ENCODE data around the gene SGMS1.
"Not testable (repeated sequence)": the region's sequence is repeated elsewhere in the genome, so short reads cannot be mapped to it uniquely, and the experiment has no call there.

Gene SGMS1

GRCh38 chr10:50506861-50507573 is 116.7 kb downstream of the SGMS1 start:
- in situ Hi-C loops (cut with MboI; ENCODE audit: low sequenced_read_pairs, unreplicated experiment): loop anchor here (10.0 kb wide), 1 partner anchor 52 kb away; no protein-coding TSS in a partner anchor
- TF ChIP-seq CTCF (IDR thresholded peaks at IDR 0.05; ENCODE audit: borderline replicate concordance, control extremely low read depth, extremely low read depth, insufficient read depth, missing control alignments): no peak
- no peak for DNase-seq (ENCODE audit: low spot score)

- TF ChIP-seq CTCF (IDR thresholded peaks at IDR 0.05; ENCODE audit: borderline replicate concordance, control extremely low read depth, extremely low read depth, insufficient read depth, missing control alignments): no peak
- no peak for DNase-seq (ENCODE audit: low spot score)
- in situ Hi-C loops (cut with MboI; ENCODE audit: low sequenced_read_pairs, unreplicated experiment): loop anchor here (10.0 kb wide), 1 partner anchor 50 kb away; no protein-coding TSS in a partner anchor
Observed at GRCh38 chr10:50504389-50504788, 119.4 kb downstream of the SGMS1 start.

GRCh38 chr10:50503661-50504320 is 120.0 kb downstream of the SGMS1 start:
- no peak for TF ChIP-seq CTCF (IDR thresholded peaks at IDR 0.05; ENCODE audit: borderline replicate concordance, control extremely low read depth, extremely low read depth, insufficient read depth, missing control alignments)
- in situ Hi-C loops (cut with MboI; ENCODE audit: low sequenced_read_pairs, unreplicated experiment): loop anchor here (10.0 kb wide), 1 partner anchor 49 kb away; no protein-coding TSS in a partner anchor
- no peak for DNase-seq (ENCODE audit: low spot score)

- in situ Hi-C loops (cut with MboI; ENCODE audit: low sequenced_read_pairs, unreplicated experiment): loop anchor here (10.0 kb wide), 1 partner anchor 48 kb away; no protein-coding TSS in a partner anchor
- DNase-seq (ENCODE audit: low spot score): not testable (repeated sequence)
Observed at GRCh38 chr10:50503156-50503555, 120.6 kb downstream of the SGMS1 start.

GRCh38 chr10:50501924-50502452 is 121.8 kb downstream of the SGMS1 start:
- in situ Hi-C loops (cut with MboI; ENCODE audit: low sequenced_read_pairs, unreplicated experiment): loop anchor here (10.0 kb wide), 1 partner anchor 47 kb away; no protein-coding TSS in a partner anchor

GRCh38 chr10:50501478-50501877 is 122.3 kb downstream of the SGMS1 start:
- in situ Hi-C loops (cut with MboI; ENCODE audit: low sequenced_read_pairs, unreplicated experiment): loop anchor here (10.0 kb wide), 1 partner anchor 47 kb away; no protein-coding TSS in a partner anchor
- DNase-seq (ENCODE audit: low spot score): no peak
- TF ChIP-seq CTCF (IDR thresholded peaks at IDR 0.05; ENCODE audit: borderline replicate concordance, control extremely low read depth, extremely low read depth, insufficient read depth, missing control alignments): no peak

More at GRCh38 chr10:50501924-50502452, 121.8 kb downstream of the SGMS1 start:
- no peak for DNase-seq (ENCODE audit: low spot score)
- TF ChIP-seq CTCF (IDR thresholded peaks at IDR 0.05; ENCODE audit: borderline replicate concordance, control extremely low read depth, extremely low read depth, insufficient read depth, missing control alignments): no peak

Measured in GM13976 (cell line).